ENCODE measurements around the gene ABCF3.

The ABCF3 gene

GRCh38 chr3:184189421-184189820, 3.4 kb downstream of the ABCF3 start:
- no peak for DNase-seq

- DNase-seq = no peak
Measured at GRCh38 chr3:184192889-184193288, 6.9 kb downstream of the ABCF3 start.

GRCh38 chr3:184193991-184194539, 8.1 kb downstream of the ABCF3 start:
- no peak for DNase-seq

- no peak for DNase-seq
Measured at GRCh38 chr3:184196536-184196935, 10.5 kb downstream of the ABCF3 start.

GRCh38 chr3:184198509-184198908, 12.5 kb downstream of the ABCF3 start:
- no peak for DNase-seq

- no peak for DNase-seq
Measured at GRCh38 chr3:184200825-184201224, 14.8 kb downstream of the ABCF3 start.

- DNase-seq = no peak
Measured at GRCh38 chr3:184203526-184203925, 17.5 kb downstream of the ABCF3 start.

GRCh38 chr3:184209146-184209923, 23.3 kb downstream of the ABCF3 start:
- no peak for DNase-seq

- DNase-seq = no peak
Measured at GRCh38 chr3:184211297-184211696, 25.3 kb downstream of the ABCF3 start.

GRCh38 chr3:184211718-184212117, 25.7 kb downstream of the ABCF3 start:
- DNase-seq = no peak

- no peak for DNase-seq
Measured at GRCh38 chr3:184218814-184219213, 32.8 kb downstream of the ABCF3 start.

GRCh38 chr3:184222521-184222920, 36.5 kb downstream of the ABCF3 start:
- DNase-seq = no peak

GRCh38 chr3:184223946-184224345, 37.9 kb downstream of the ABCF3 start:
- DNase-seq = no peak

GRCh38 chr3:184227481-184227935, 41.5 kb downstream of the ABCF3 start:
- peak; percentile 63 for DNase-seq

GRCh38 chr3:184228376-184229137, 42.6 kb downstream of the ABCF3 start:
- no peak for DNase-seq

GRCh38 chr3:184229394-184230080, 43.5 kb downstream of the ABCF3 start, which contains the start of gene VWA5B2:
Gene VWA5B2, plus strand, starts transcription at chr3:184229585. Its CDS starts 944 bp downstream, at chr3:184230529.
- peak; percentile 81 for DNase-seq

GRCh38 chr3:184230081-184230602, 44.1 kb downstream of the ABCF3 start:
- DNase-seq = no peak

GRCh38 chr3:184230603-184231528, 44.9 kb downstream of the ABCF3 start:
- no peak for DNase-seq

- no peak for DNase-seq
Measured at GRCh38 chr3:184231671-184232070, 45.7 kb downstream of the ABCF3 start.

- DNase-seq = no peak
Measured at GRCh38 chr3:184233127-184233843, 47.3 kb downstream of the ABCF3 start.

GRCh38 chr3:184234224-184234623, 48.2 kb downstream of the ABCF3 start:
- DNase-seq = no peak
